ENCODE measurements around the gene SYAP1. TPM values are rescaled to one million over a fixed set of nuclear protein-coding genes. Genes with fewer than 3 reads are reported as not detected.
A peak's percentile ranks its signal among the peaks of the same experiment; 100 is the strongest.
"Not testable (repeated sequence)": the region's sequence is repeated elsewhere in the genome, so short reads cannot be mapped to it uniquely, and the experiment has no call there.

SYAP1 gene
- total RNA-seq, 6 donors from 2014 or later: 12.6 to 41.2 (median 22.6) TPM

- H3K4me1 ChIP-seq: peaks cover 0 to 15% (median 2%) of the 10 kb centered on the region in 4 donors
Observed at GRCh38 chrX:16711893-16712547, 7.4 kb upstream of the SYAP1 start.

GRCh38 chrX:16712548-16713155 lies 6.8 kb upstream of the SYAP1 start, which contains the start of gene CTPS2:
TSS of gene CTPS2 (minus strand) at chrX:16712669. CDS start at chrX:16702902, 9,767 bp downstream.
- Histone ChIP-seq H3K9me3 (no peaks in the 10 kb centered on the region), H3K36me3 (no peaks in the 10 kb centered on the region), H3K4me3 (peak within 1 kb of the TSS; percentile 62 to 83 (median 71)), H3K27me3 (no peaks in the 10 kb centered on the region), H3K4me1 (peaks cover 0 to 15% (median 2%) of the 10 kb centered on the region in 4 donors), H3K27ac (peak within 1 kb of the TSS; percentile 75 to 89 (median 84))
- 15 to 23% methylated on average over 13 to 17 of the region's 30 CpGs for WGBS, 2 donors
- TF ChIP-seq EP300 (IDR thresholded peaks at IDR 0.05): no peak
- peak in 2 of 4 donors; percentile 25 to 68 for TF ChIP-seq POLR2A (IDR thresholded peaks at IDR 0.05)
- TF ChIP-seq CTCF (IDR thresholded peaks at IDR 0.05): peak in 4 of 6 experiments; percentile 4 to 31 (median 15)
- TF ChIP-seq POLR2AphosphoS5 (IDR thresholded peaks at IDR 0.05): peak; percentile 21 to 56
- ATAC-seq (ENCODE audit: low FRiP score in 2 of 2) (peak; percentile 90 to 95), DNase-seq (peak; percentile 73 to 88)

More at GRCh38 chrX:16711893-16712547, 7.4 kb upstream of the SYAP1 start:
- 2% methylated on average over 53 of the region's 67 CpGs; no CpG with 5 or more reads in 1 of the 2 donors for WGBS, 2 donors
- Histone ChIP-seq H3K36me3 (peaks cover 0 to 2% (median 0%) of the 10 kb centered on the region in 4 donors), H3K27me3 (no peaks in the 10 kb centered on the region), H3K9me3 (no peaks in the 10 kb centered on the region), H3K4me3 (peak overlapping the region; percentile 62 to 83 (median 71)), H3K27ac (peak overlapping the region; percentile 75 to 89 (median 84))
- DNase-seq: peak in 1 of 2 donors; percentile 83
- TF ChIP-seq POLR2A (IDR thresholded peaks at IDR 0.05): no peak
- TF ChIP-seq POLR2AphosphoS5 (IDR thresholded peaks at IDR 0.05): no peak
- TF ChIP-seq CTCF (IDR thresholded peaks at IDR 0.05): no peak
- no peak for TF ChIP-seq EP300 (IDR thresholded peaks at IDR 0.05)
- peak; percentile 60 to 85 for ATAC-seq (ENCODE audit: low FRiP score in 2 of 2)

- no peak overlapping the region for H3K4me3 ChIP-seq
- DNase-seq (no peak), ATAC-seq (ENCODE audit: low FRiP score in 2 of 2) (no peak)
- no peak overlapping the region for H3K27ac ChIP-seq
- TF ChIP-seq POLR2A (IDR thresholded peaks at IDR 0.05) (no peak), EP300 (IDR thresholded peaks at IDR 0.05) (no peak), POLR2AphosphoS5 (IDR thresholded peaks at IDR 0.05) (no peak), CTCF (IDR thresholded peaks at IDR 0.05) (no peak)
- no peaks in the 10 kb centered on the region for H3K9me3 ChIP-seq
- no peaks in the 10 kb centered on the region for H3K36me3 ChIP-seq
- no peaks in the 10 kb centered on the region for H3K27me3 ChIP-seq
- H3K4me1 ChIP-seq: peaks cover 0 to 15% (median 2%) of the 10 kb centered on the region in 4 donors
- WGBS, 2 donors: 79 to 90% methylated on average over 8 of the region's 8 CpGs
Observed at GRCh38 chrX:16714504-16714903, 4.9 kb upstream of the SYAP1 start.

GRCh38 chrX:16715638-16716037 lies 3.8 kb upstream of the SYAP1 start:
- H3K36me3 ChIP-seq; H3K27me3 ChIP-seq; H3K27ac ChIP-seq; ATAC-seq (ENCODE audit: low FRiP score in 2 of 2); H3K9me3 ChIP-seq; DNase-seq; H3K4me3 ChIP-seq: not testable (repeated sequence)
- WGBS, 2 donors: 93 to 94% methylated on average over 2 to 6 of the region's 6 CpGs
- H3K4me1 ChIP-seq: peaks cover 2 to 25% (median 6%) of the 10 kb centered on the region in 4 donors

GRCh38 chrX:16716451-16716850 lies 3.0 kb upstream of the SYAP1 start:
- H3K4me1 ChIP-seq: peaks cover 5 to 33% (median 13%) of the 10 kb centered on the region in 4 donors
- H3K4me3 ChIP-seq; ATAC-seq (ENCODE audit: low FRiP score in 2 of 2); H3K27ac ChIP-seq; H3K27me3 ChIP-seq; H3K36me3 ChIP-seq; H3K9me3 ChIP-seq; DNase-seq: not testable (repeated sequence)
- WGBS, 2 donors: 83% methylated on average over 6 of the region's 6 CpGs

All from upper lobe of left lung (tissue), 6 donors.